GM19025 (cell line): Measurements from ENCODE around the gene CHMP6.

Experiments used
- ATAC-seq: cut with Tn5 transposase; IDR thresholded peaks from one replicate; pipeline ENCODE4 v1.9.1; 2021; ENCODE audit warnings: mild to moderate bottlenecking, low read depth, moderate library complexity; ENCODE audit not compliant: unreplicated experiment

CHMP6 gene

GRCh38 chr17:81039854-81040758 is 48.5 kb downstream of the CHMP6 start:
- ATAC-seq, result no peak

- ATAC-seq, result no peak
These were observed 49.2 kb downstream of the CHMP6 start for GRCh38 chr17:81040791-81041337.

- no peak for ATAC-seq
These were observed 51.0 kb downstream of the CHMP6 start for GRCh38 chr17:81042606-81043005.

GRCh38 chr17:81043319-81043724 is 51.7 kb downstream of the CHMP6 start:
- ATAC-seq, result no peak

GRCh38 chr17:81043725-81044427 is 52.2 kb downstream of the CHMP6 start:
- no peak for ATAC-seq

GRCh38 chr17:81044428-81044763 is 52.8 kb downstream of the CHMP6 start:
- no peak for ATAC-seq

GRCh38 chr17:81044764-81045589 is 53.3 kb downstream of the CHMP6 start:
- no peak for ATAC-seq

- ATAC-seq, result no peak
These were observed 54.0 kb downstream of the CHMP6 start for GRCh38 chr17:81045590-81046095.

GRCh38 chr17:81046132-81046769 is 54.6 kb downstream of the CHMP6 start:
- no peak for ATAC-seq

GRCh38 chr17:81046770-81047359 is 55.2 kb downstream of the CHMP6 start:
- ATAC-seq, result no peak

- no peak for ATAC-seq
These were observed 57.3 kb downstream of the CHMP6 start for GRCh38 chr17:81048827-81049371.

GRCh38 chr17:81049372-81049911 is 57.8 kb downstream of the CHMP6 start:
- no peak for ATAC-seq
